HepG2 (cell line): Measurements from ENCODE around the gene PHKA2. TPM values are rescaled to one million over a fixed set of nuclear protein-coding genes. Genes with fewer than 3 reads are reported as not detected.

Experiments
- ATAC-seq: fragments of 200-7000 bp; cut with Tn5 transposase; 3 replicates; pipeline ENCODE4 v1.9.1; 2020; ENCODE audit warnings: mild to moderate bottlenecking, moderate library complexity
- BruUV-seq: library from RNA; stranded (reverse); fragments of 400-500 nt; replicated peaks from 2 replicates; lab custom pipeline; 2021; lab: Mats Ljungman, UMichigan
- CTCF ChIA-PET: fragments of 300-600 bp; formaldehyde crosslinking; extraction: SDS; loops from one replicate; lab custom pipeline; 2021; ENCODE audit warnings: low total read pairs, inconsistent platforms, low intra/inter-chr PET ratio; lab: Yijun Ruan, JAX
- POLR2A ChIA-PET: fragments of 350-600 bp; sonication (Branson Sonifier 250); formaldehyde crosslinking; loops from one replicate; lab custom pipeline; 2020; ENCODE audit warnings: antibody characterized with exemption, inconsistent platforms; lab: Yijun Ruan, JAX
- DNase-seq: peaks from one replicate; pipeline ENCODE4 v3.0.0-alpha.2; 2015; ENCODE audit warnings: low spot score
- FAIRE-seq: peaks from 3 replicates; lab custom pipeline; 2011; peaks lifted over from hg19 to GRCh38; lab: Jason Lieb, UNC
- H2AFZ ChIP-seq: one replicate; pipeline ENCODE4 v1.6.1; 2011; ENCODE audit warnings: low read length, inconsistent platforms
- H3K27ac ChIP-seq: fragments of 300-600 bp; 3 replicates; pipeline ENCODE4 v1.8.0; 2011; ENCODE audit warnings: mixed run types, mild to moderate bottlenecking, mixed read lengths, low read length, inconsistent platforms; ENCODE audit not compliant: insufficient read depth; ENCODE audit errors: extremely low read length
- H3K27me3 ChIP-seq, 2 experiments: fragments of 200-600 bp in 1 of 2; 2 replicates in 1 of 2; 3 replicates in 1 of 2; pipeline versions ENCODE4 v1.6.0 to v1.8.0; 2011; ENCODE audit warnings: low read length in 2 of 2, mild to moderate bottlenecking in 2 of 2, moderate library complexity in 2 of 2, inconsistent platforms in 1 of 2; ENCODE audit not compliant: insufficient read depth in 2 of 2, control insufficient read depth in 1 of 2
- H3K36me3 ChIP-seq, 2 experiments: fragments of 200-600 bp in 1 of 2; replicated peaks in 1 of 2; 2 replicates in 1 of 2; 3 replicates in 1 of 2; pipeline versions ENCODE4 v1.5.1 to v1.8.0; 2011; ENCODE audit warnings: low read length in 2 of 2, inconsistent platforms in 1 of 2; ENCODE audit not compliant: insufficient read depth in 2 of 2, control insufficient read depth in 1 of 2
- H3K4me1 ChIP-seq: 2 replicates; pipeline ENCODE4 v1.5.1; 2012; ENCODE audit warnings: low read length, inconsistent platforms; ENCODE audit not compliant: insufficient read depth
- H3K4me2 ChIP-seq: 2 replicates; pipeline ENCODE4 v1.6.0; 2011; ENCODE audit warnings: low read depth, low read length, inconsistent platforms
- H3K4me3 ChIP-seq, 3 experiments: fragments of 200-600 bp in 1 of 3; sonication (generic), shearing (Covaris generic) in 1 of 3; replicated peaks in 1 of 3; 2 replicates each; pipeline ENCODE4 v1.5.1; 2011 to 2016; ENCODE audit warnings: low read length in 3 of 3, inconsistent platforms in 2 of 3, low read depth in 2 of 3, mild to moderate bottlenecking in 2 of 3, control low read depth in 1 of 3, mixed read lengths in 1 of 3; ENCODE audit not compliant: insufficient read depth in 1 of 3
- H3K79me2 ChIP-seq: one replicate; pipeline ENCODE4 v1.6.1; 2011; ENCODE audit warnings: low read length, inconsistent platforms; ENCODE audit not compliant: insufficient read depth
- H3K9ac ChIP-seq: 2 replicates; pipeline ENCODE4 v1.6.0; 2011; ENCODE audit warnings: mild to moderate bottlenecking, low read depth, low read length, inconsistent platforms; ENCODE audit not compliant: insufficient read depth
- H3K9me3 ChIP-seq: 2 replicates; pipeline ENCODE4 v1.5.1; 2012; ENCODE audit warnings: mild to moderate bottlenecking, low read length
- H4K20me1 ChIP-seq: 2 replicates; pipeline ENCODE4 v1.6.0; 2011; ENCODE audit warnings: inconsistent platforms, mild to moderate bottlenecking, low read length, moderate library complexity; ENCODE audit not compliant: insufficient read depth
- DPF2 ChIP-seq: sonication (generic); formaldehyde crosslinking; IDR thresholded peaks from 2 replicates; pipeline ENCODE4 v1.4.0; 2020; ENCODE audit warnings: mild to moderate bottlenecking, low read depth, missing genetic modification reagents, borderline replicate concordance
- HNRNPH1 ChIP-seq: fragments of 200-400 bp; formaldehyde crosslinking; optimal IDR thresholded peaks from 2 replicates; pipeline ENCODE3; 2017; ENCODE audit warnings: mild to moderate bottlenecking, low read depth, low read length
- MIXL1 ChIP-seq: IDR thresholded peaks from 2 replicates; pipeline ENCODE4 v1.6.1; 2016
- RFX1 ChIP-seq: fragments of 450-650 bp; IDR thresholded peaks from 2 replicates; pipeline ENCODE4 v1.6.1; 2017
- TAF1 ChIP-seq: sonication (generic); formaldehyde crosslinking; IDR thresholded peaks from 2 replicates; pipeline ENCODE4 v1.4.0; 2020; ENCODE audit warnings: missing genetic modification reagents
- TGIF2 ChIP-seq: IDR thresholded peaks from 2 replicates; pipeline ENCODE4 v1.6.1; 2016; ENCODE audit warnings: control low read depth, missing compliant biosample characterization
- YEATS2 ChIP-seq: sonication (generic); formaldehyde crosslinking; IDR thresholded peaks from 2 replicates; pipeline ENCODE4 v1.4.0; 2020; ENCODE audit warnings: missing genetic modification reagents, borderline replicate concordance
- ZNF350 ChIP-seq: sonication (generic); formaldehyde crosslinking; IDR thresholded peaks from 2 replicates; pipeline ENCODE4 v1.4.0; 2020; ENCODE audit warnings: mild to moderate bottlenecking, low read depth, missing genetic modification reagents, borderline replicate concordance
- ZNF782 ChIP-seq: sonication (generic); formaldehyde crosslinking; IDR thresholded peaks from 2 replicates; pipeline ENCODE4 v1.4.0; 2020; ENCODE audit warnings: missing genetic modification reagents, mild to moderate bottlenecking, borderline replicate concordance
- ZNF816 ChIP-seq: sonication (generic); formaldehyde crosslinking; IDR thresholded peaks from 2 replicates; pipeline ENCODE4 v1.8.0; 2022; ENCODE audit warnings: missing genetic modification reagents, mild to moderate bottlenecking, borderline replicate concordance
- WGBS: methylation state at CpG from one replicate; pipeline ENCODE4 v1.1.6; 2017; ENCODE audit warnings: low lambda C conversion rate; 5-methylcytosine and 5-hydroxymethylcytosine counted together
- in situ Hi-C: cut with HindIII; loops from 2 replicates; pipeline ENCODE4 v1.10.0; 2017; ENCODE audit warnings: low pct_unique_long_range_greater_than_20kb; ENCODE audit not compliant: extremely low pct_ligation_motif_present
- intact Hi-C: fragments of 100-400 bp; cut with micrococcal nuclease; formaldehyde crosslinking; loops from one replicate; pipeline ENCODE4 v1.10.0; 2022; ENCODE audit not compliant: unreplicated experiment
- polyA plus RNA-seq, 8 experiments: library from polyadenylated mRNA; depleted of rRNA in 3 of 8; stranded (reverse) in 7 of 8; unstranded in 1 of 8; fragments of >200 nt; fragmentation: Illumina TruSeq in 4 of 8; extraction: Trizol in 4 of 8; gene quantifications; 2 replicates each; pipeline versions ENCODE4 v1.2.1 to v1.2.3, GENCODE V29; 2011 to 2016; ENCODE audit warnings: low read depth in 4 of 8, missing spikeins in 1 of 8, mixed read lengths in 1 of 8; ENCODE audit not compliant: insufficient read depth in 1 of 8
- total RNA-seq, 5 experiments: library from RNA; depleted of rRNA; stranded (reverse); fragments of >200 nt; fragmentation: Illumina TruSeq; extraction: Trizol; gene quantifications; 2 replicates each; pipeline ENCODE4 v1.2.3, GENCODE V29; 2016; ENCODE audit warnings: low read depth in 1 of 5
- TF ChIP-seq, protein P1 (sequence below): sonication (generic); formaldehyde crosslinking; IDR thresholded peaks from 2 replicates; pipeline ENCODE4 v1.5.1; 2020; ENCODE audit warnings: mild to moderate bottlenecking, missing genetic modification reagents, borderline replicate concordance
- TF ChIP-seq, protein P2 (sequence below): IDR thresholded peaks from 2 replicates; pipeline ENCODE4 v1.6.1; 2012; ENCODE audit warnings: low read depth, low read length, improper control_type of control experiment
- TF ChIP-seq, protein P3 (sequence below): sonication (generic); formaldehyde crosslinking; conservative IDR thresholded peaks from 2 replicates; pipeline ENCODE4 v1.4.0; 2020; ENCODE audit warnings: mild to moderate bottlenecking, missing genetic modification reagents, moderate library complexity

PHKA2 gene
- total and polyA plus RNA-seq, 2 of the 13 experiments (the other 11 are each of a cell fraction or from before 2014, with no cell fraction given) = 20.5 to 273 TPM

GRCh38 chrX:18971506-18971905, 12.4 kb downstream of the PHKA2 start:
- H3K27ac ChIP-seq = no peak overlapping the region
- CTCF ChIA-PET = no interaction called here
- POLR2A ChIA-PET = no interaction called here
- no peak overlapping the region for H2AFZ ChIP-seq
- no peak overlapping the region for H3K4me3 ChIP-seq
- H3K4me2 ChIP-seq = no peak overlapping the region
- in situ Hi-C loops (no loop called here), intact Hi-C loops (no loop called here)
- peaks cover 11% of the 10 kb centered on the region; the same call in 1 of the 2 replicates for H4K20me1 ChIP-seq
- 92% methylated on average over 2 of the region's 2 CpGs for WGBS
- DNase-seq (no peak), ATAC-seq (no peak), FAIRE-seq (no peak)
- BruUV-seq = no TSS peak
- no peaks in the 10 kb centered on the region for H3K9me3 ChIP-seq
- peaks cover 22% of the 10 kb centered on the region for H3K4me1 ChIP-seq
- H3K9ac ChIP-seq = no peak overlapping the region
- no peaks in the 10 kb centered on the region for H3K27me3 ChIP-seq
- TF ChIP-seq HNRNPH1 (no peak), YEATS2 (CRISPR knock-in tag) (no peak)
- H3K79me2 ChIP-seq = peaks cover 54% of the 10 kb centered on the region
- 0 out of 5 replicates have a peak, but pooled peaks cover 0 to 2% of the 10 kb centered on the region in 2 experiments for H3K36me3 ChIP-seq

GRCh38 chrX:18970465-18970864, 13.4 kb downstream of the PHKA2 start:
- 0 out of 5 replicates have a peak, but pooled peaks cover 0 to 2% of the 10 kb centered on the region in 2 experiments for H3K36me3 ChIP-seq
- POLR2A ChIA-PET = no interaction called here
- peaks cover 48% of the 10 kb centered on the region for H3K79me2 ChIP-seq
- ATAC-seq = no peak
- no peak overlapping the region for H2AFZ ChIP-seq
- no TSS peak for BruUV-seq
- intact Hi-C loops = no loop called here
- H3K27ac ChIP-seq = no peak overlapping the region
- H3K9me3 ChIP-seq = no peaks in the 10 kb centered on the region
- DNase-seq = no peak
- H3K4me3 ChIP-seq = no peak overlapping the region
- in situ Hi-C loops = no loop called here
- no peak overlapping the region for H3K4me2 ChIP-seq
- no peaks in the 10 kb centered on the region for H3K27me3 ChIP-seq
- CTCF ChIA-PET = no interaction called here
- peaks cover 14% of the 10 kb centered on the region; the same call in 1 of the 2 replicates for H4K20me1 ChIP-seq
- peaks cover 20% of the 10 kb centered on the region for H3K4me1 ChIP-seq
- no peak for FAIRE-seq
- no peak overlapping the region for H3K9ac ChIP-seq
- TF ChIP-seq DPF2 (no peak), ZNF816 (CRISPR knock-in tag) (no peak), TGIF2 (CRISPR knock-in tag) (no peak), MIXL1 (CRISPR knock-in tag) (no peak), RFX1 (no peak), ZNF782 (no peak), TAF1 (CRISPR knock-in tag) (no peak), ZNF350 (CRISPR knock-in tag) (no peak)
- TF ChIP-seq, protein P1, sequence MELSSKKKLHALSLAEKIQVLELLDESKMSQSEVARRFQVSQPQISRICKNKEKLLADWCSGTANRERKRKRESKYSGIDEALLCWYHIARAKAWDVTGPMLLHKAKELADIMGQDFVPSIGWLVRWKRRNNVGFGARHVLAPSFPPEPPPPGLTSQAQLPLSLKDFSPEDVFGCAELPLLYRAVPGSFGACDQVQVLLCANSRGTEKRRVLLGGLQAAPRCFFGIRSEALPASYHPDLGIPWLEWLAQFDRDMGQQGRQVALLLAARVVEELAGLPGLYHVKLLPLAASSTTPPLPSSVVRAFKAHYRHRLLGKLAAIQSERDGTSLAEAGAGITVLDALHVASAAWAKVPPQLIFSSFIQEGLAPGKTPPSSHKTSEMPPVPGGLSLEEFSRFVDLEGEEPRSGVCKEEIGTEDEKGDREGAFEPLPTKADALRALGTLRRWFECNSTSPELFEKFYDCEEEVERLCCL (CRISPR knock-in tag) = no peak
- TF ChIP-seq, protein P2, sequence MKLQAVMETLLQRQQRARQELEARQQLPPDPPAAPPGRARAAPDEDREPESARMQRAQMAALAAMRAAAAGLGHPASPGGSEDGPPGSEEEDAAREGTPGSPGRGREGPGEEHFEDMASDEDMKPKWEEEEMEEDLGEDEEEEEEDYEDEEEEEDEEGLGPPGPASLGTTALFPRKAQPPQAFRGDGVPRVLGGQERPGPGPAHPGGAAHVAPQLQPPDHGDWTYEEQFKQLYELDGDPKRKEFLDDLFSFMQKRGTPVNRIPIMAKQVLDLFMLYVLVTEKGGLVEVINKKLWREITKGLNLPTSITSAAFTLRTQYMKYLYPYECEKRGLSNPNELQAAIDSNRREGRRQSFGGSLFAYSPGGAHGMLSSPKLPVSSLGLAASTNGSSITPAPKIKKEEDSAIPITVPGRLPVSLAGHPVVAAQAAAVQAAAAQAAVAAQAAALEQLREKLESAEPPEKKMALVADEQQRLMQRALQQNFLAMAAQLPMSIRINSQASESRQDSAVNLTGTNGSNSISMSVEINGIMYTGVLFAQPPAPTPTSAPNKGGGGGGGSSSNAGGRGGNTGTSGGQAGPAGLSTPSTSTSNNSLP = no peak
- TF ChIP-seq, protein P3, sequence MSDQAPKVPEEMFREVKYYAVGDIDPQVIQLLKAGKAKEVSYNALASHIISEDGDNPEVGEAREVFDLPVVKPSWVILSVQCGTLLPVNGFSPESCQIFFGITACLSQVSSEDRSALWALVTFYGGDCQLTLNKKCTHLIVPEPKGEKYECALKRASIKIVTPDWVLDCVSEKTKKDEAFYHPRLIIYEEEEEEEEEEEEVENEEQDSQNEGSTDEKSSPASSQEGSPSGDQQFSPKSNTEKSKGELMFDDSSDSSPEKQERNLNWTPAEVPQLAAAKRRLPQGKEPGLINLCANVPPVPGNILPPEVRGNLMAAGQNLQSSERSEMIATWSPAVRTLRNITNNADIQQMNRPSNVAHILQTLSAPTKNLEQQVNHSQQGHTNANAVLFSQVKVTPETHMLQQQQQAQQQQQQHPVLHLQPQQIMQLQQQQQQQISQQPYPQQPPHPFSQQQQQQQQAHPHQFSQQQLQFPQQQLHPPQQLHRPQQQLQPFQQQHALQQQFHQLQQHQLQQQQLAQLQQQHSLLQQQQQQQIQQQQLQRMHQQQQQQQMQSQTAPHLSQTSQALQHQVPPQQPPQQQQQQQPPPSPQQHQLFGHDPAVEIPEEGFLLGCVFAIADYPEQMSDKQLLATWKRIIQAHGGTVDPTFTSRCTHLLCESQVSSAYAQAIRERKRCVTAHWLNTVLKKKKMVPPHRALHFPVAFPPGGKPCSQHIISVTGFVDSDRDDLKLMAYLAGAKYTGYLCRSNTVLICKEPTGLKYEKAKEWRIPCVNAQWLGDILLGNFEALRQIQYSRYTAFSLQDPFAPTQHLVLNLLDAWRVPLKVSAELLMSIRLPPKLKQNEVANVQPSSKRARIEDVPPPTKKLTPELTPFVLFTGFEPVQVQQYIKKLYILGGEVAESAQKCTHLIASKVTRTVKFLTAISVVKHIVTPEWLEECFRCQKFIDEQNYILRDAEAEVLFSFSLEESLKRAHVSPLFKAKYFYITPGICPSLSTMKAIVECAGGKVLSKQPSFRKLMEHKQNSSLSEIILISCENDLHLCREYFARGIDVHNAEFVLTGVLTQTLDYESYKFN (CRISPR knock-in tag) = no peak
